KBM-7 (cell line): Measurements from ENCODE around the gene REM2.

Experiments used
- DNase-seq: peaks from one replicate; pipeline ENCODE4 v3.0.0-alpha.2; 2015
- in situ Hi-C: fragments of 300-500 bp; cut with MboI; formaldehyde crosslinking; loops from 2 replicates; pipeline ENCODE4 v1.14.3; 2020; ENCODE audit warnings: low sequenced_read_pairs, low pct_unique_long_range_greater_than_20kb, mixed read lengths

Gene REM2

DNA sequence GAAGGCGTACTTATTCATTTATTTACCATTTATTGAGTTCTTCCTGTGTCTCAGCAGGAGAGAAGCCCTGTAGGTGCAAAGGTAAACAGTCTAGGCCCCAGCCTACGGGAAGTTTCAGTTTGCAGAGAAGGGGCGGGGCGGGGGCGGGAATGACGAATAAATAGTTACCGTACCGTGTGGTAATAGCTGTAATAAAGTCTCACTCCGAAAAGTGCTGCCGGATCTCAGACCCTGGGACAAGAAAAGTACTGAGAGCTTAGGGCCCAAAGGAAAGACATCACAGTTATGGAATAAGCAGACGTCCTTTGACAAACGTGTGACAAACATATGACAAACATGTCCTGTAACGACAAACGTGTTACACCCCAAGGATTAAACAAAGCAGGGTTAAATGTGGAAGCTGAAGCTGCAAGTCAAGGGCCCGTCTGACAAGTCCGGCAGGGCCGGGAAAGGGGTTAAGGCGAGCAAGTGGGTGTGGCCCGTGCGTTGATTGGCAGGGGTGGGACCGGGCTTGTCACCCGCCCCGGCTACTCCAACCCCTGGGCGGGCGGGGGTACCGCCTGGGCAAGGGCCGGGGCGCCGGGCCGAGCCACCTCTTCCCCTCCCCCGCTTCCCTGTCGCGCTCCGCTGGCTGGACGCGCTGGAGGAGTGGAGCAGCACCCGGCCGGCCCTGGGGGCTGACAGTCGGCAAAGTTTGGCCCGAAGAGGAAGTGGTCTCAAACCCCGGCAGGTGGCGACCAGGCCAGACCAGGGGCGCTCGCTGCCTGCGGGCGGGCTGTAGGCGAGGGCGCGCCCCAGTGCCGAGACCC, 11.6 kb upstream of the REM2 start, which contains the start of gene LRP10:
TSS of gene LRP10 (plus strand) at position 517 of the 809 bp plus-strand sequence. CDS start 564 bp downstream, outside the sequence.
- DNase-seq, result peak; percentile 94
- in situ Hi-C loops, result no loop called here

DNA sequence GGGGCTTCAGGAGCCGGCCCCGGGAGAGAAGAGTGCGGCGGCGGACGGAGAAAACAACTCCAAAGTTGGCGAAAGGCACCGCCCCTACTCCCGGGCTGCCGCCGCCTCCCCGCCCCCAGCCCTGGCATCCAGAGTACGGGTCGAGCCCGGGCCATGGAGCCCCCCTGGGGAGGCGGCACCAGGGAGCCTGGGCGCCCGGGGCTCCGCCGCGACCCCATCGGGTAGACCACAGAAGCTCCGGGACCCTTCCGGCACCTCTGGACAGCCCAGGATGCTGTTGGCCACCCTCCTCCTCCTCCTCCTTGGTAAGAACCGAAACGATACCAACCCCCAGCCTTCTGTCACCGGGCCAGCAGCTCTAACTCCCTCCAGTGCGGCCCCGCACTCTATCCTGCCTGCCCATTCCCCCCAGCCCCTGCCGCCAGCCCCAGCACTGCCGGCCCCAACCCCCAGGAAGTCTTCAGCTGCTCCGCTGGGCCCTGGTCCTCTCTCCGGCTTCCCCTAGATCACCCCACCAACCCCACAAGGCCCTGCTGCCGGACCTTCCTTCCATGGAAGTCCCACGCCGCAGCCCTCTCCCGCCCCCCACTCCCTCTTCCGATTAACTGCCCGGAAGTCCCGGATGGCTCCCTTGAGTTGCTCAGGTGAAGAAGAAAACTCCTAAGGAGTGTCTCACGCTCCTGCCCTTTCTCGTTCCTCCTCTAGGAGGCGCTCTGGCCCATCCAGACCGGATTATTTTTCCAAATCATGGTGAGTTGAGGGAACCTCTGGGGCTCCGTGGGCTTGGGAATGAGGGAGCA, 10.8 kb upstream of the REM2 start:
- in situ Hi-C loops, result no loop called here
- peak; percentile 83 for DNase-seq

DNA sequence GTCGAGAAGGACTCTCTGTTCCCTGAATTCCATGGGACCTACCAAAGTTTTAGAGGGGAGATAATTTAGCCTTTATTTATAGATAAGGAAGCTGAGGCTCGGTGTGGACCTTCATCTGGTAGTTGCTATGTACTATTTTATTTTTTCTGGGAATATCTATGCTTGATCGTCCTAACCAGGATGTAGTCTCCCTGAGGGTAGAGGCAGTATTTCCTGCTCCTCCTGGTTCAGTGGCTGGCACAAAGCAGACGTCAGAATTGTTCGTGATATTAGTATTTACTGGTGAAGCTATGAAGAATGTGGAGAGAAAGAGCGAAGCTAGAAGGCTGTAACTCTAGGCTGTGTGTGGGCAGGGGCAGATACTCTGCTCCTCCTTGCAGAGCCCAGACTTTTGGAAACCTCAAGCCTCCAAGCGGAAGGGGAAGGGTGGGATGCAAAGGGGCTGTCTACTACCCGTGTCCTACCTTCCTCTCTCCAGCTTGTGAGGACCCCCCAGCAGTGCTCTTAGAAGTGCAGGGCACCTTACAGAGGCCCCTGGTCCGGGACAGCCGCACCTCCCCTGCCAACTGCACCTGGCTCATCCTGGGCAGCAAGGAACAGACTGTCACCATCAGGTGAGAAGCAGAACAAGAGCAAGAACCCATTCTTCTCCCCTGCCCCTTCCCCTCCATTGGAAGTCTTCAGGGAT, 10.0 kb upstream of the REM2 start:
- no peak for DNase-seq
- in situ Hi-C loops, result no loop called here

DNA sequence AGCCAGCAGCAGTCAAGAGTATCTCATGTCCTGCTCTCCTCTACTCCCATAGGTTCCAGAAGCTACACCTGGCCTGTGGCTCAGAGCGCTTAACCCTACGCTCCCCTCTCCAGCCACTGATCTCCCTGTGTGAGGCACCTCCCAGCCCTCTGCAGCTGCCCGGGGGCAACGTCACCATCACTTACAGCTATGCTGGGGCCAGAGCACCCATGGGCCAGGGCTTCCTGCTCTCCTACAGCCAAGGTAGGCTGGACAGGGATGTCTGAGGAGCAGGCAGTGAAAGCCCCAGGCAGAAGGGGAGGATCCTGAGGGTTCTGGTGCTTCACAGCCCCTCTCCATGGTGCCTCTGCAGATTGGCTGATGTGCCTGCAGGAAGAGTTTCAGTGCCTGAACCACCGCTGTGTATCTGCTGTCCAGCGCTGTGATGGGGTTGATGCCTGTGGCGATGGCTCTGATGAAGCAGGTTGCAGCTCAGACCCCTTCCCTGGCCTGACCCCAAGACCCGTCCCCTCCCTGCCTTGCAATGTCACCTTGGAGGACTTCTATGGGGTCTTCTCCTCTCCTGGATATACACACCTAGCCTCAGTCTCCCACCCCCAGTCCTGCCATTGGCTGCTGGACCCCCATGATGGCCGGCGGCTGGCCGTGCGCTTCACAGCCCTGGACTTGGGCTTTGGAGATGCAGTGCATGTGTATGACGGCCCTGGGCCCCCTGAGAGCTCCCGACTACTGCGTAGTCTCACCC, 7.8 kb upstream of the REM2 start:
- in situ Hi-C loops, result no loop called here
- no peak for DNase-seq

DNA sequence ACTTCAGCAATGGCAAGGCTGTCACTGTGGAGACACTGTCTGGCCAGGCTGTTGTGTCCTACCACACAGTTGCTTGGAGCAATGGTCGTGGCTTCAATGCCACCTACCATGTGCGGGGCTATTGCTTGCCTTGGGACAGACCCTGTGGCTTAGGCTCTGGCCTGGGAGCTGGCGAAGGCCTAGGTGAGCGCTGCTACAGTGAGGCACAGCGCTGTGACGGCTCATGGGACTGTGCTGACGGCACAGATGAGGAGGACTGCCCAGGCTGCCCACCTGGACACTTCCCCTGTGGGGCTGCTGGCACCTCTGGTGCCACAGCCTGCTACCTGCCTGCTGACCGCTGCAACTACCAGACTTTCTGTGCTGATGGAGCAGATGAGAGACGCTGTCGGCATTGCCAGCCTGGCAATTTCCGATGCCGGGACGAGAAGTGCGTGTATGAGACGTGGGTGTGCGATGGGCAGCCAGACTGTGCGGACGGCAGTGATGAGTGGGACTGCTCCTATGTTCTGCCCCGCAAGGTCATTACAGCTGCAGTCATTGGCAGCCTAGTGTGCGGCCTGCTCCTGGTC, 7.2 kb upstream of the REM2 start:
- in situ Hi-C loops, result no loop called here
- no peak for DNase-seq

DNA sequence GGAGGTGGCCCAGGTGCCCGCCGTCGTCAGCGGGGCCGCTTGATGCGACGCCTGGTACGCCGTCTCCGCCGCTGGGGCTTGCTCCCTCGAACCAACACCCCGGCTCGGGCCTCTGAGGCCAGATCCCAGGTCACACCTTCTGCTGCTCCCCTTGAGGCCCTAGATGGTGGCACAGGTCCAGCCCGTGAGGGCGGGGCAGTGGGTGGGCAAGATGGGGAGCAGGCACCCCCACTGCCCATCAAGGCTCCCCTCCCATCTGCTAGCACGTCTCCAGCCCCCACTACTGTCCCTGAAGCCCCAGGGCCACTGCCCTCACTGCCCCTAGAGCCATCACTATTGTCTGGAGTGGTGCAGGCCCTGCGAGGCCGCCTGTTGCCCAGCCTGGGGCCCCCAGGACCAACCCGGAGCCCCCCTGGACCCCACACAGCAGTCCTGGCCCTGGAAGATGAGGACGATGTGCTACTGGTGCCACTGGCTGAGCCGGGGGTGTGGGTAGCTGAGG, 6.0 kb upstream of the REM2 start:
- no peak for DNase-seq
- in situ Hi-C loops, result no loop called here

DNA sequence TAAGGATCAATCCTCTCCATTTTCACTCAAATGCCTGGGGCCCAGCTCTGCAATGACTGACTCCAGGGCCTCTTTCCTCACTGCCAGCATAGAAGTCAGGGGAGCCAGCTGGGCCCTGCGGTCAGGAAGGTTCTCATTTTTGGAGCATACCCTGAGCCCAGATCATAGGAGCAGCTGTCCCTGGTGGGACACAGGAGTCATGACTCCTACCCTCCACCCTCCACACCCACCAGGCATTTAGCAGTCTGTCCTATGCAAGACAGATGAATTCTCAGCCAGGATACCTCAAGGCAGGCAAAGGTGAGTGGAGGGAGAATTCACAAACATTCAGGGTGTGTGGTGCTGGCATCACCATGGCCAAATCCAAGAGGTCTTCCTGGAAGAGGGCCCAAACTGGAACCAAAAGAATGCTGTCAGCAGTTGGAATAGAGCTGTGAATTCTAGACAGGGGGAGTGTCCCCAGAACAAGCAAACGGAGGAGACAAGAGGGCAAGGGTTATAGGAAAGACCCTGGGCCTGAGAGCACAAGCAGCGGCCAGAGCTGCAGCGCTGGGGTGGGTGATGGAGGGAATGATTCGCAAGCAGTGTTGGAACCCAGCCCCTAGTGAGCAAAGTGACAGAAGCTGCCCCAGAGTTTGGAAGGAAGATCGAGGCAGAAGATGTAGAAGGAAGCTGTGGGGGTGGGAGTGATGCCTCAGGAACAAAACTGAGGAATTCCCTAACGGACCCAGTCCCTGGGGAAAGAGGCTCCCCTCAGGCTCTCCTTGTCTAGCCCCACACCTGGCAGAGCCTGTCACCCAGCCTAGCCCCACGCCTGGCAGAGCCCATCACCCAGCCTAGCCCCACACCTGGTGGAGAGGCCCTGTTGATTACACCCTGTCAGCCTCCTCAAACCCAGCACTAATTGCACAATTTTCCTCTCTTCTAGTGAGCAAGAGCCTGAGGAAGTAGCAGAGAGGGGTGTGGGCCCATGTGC, 4.5 kb upstream of the REM2 start:
- DNase-seq, result no peak
- in situ Hi-C loops, result no loop called here

DNA sequence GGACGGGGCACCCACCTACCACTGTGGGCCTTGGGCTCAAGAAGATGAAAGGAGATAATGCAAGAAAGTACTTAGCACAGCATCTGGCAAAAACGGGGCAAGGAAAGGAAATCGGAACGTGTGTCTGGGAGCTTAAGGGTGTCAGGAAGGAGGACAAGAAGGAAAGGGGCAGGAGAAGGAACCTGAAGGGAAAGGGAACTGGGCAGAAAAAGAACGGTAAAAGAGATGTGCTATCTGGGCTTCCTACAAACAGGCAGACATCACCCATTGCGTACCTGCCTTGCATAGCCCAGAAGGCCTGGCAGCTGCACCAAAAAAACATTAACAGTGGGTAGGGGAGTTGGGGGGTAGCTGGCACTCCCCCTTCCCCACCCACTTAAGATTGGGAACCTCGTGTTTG, 958 bp upstream of the REM2 start:
- in situ Hi-C loops, result no loop called here
- no peak for DNase-seq

DNA sequence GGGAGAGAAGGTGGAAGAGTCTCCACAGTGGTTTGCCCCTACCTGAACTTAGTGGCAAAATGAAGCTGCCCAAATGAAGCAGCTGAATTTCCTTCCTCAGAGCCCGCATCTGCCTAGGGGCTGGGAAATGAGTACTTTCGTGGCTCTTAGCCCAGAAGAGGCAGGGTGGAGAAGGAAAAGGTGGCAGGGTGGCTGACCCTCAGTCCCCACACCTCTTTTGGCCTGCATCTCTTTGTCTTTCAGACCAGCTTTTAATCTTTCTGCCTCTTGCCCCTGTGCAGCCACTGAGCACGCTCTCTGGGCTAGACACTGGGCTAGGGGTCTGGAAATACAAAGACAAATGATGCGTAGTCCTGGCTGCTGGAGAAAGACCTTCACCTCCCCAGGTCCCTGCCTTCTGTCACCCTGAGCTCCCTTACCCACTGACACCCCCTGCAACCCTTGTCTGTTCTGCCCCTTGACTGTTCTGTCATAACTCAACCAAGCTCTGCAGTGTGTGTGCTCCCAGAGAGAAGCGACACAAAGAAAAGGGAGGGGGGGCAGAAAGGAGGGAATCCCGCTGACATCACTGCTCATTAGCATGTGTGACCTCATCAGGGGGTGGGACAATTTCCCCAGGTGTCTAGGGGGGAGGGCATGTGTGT, 371 bp upstream of the REM2 start:
- no peak for DNase-seq
- in situ Hi-C loops, result no loop called here

DNA sequence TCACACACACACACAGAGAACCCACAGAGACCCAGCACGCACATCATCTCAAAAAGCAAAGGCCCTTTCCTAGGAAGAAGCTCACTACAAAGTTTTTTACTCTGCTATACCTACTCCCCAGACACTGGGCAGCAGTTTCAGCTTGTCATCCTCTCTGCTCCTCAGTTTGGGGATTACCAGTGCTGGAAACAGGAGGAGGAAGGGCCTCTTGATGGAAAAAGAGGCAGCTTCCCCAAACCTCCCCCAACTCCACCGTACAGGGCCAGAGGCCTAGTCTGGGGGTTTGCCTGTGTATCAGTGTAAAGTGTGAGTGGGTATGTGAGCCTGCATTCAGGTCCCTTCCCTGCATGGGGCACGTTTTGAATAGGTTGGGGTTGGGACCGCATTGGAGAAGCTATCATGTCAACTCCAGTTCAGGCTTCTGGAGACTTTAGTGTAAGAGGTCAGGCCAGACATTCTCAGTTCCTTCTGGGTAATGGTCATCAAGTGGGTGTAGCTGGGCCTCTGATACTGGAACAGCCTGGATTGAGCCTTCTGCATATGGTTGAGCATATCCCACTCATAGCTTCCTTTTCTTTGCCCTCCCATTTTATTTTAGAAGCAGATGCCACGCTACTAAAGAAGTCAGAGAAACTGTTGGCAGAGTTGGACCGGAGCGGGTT, 1.2 kb downstream of the REM2 start:
- in situ Hi-C loops, result no loop called here
- peak; percentile 25 for DNase-seq

DNA sequence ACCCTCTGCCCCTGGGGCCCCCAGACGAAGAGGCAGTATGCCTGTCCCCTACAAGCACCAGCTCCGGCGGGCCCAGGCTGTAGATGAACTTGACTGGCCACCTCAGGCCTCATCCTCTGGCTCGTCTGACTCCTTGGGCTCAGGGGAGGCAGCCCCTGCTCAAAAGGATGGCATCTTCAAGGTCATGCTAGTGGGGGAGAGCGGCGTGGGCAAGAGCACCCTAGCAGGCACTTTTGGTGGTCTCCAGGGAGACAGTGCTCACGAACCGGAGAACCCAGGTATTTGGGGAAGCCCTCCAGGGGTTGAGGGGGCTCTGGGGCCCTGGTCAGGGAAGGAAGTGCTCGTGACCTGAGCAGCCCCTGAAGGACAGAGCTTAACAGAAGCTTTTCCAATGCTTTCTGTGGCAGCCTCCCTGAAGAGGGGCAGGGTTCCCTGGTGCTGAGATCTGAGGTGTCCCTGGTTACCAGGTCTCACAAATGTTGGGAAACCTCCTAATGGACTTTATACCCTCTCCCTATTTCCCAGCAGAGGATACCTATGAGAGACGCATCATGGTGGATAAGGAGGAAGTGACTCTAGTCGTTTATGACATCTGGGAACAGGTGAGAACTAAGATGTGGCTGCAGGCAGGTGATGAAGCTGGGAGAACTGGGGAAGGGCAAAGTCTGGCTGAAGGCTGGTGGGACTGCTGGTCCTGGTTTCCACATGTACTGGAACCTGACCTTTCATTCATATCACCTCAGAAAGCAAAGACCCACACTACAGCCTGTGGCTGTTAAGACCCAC, 1.9 kb downstream of the REM2 start:
- in situ Hi-C loops, result no loop called here
- no peak for DNase-seq

DNA sequence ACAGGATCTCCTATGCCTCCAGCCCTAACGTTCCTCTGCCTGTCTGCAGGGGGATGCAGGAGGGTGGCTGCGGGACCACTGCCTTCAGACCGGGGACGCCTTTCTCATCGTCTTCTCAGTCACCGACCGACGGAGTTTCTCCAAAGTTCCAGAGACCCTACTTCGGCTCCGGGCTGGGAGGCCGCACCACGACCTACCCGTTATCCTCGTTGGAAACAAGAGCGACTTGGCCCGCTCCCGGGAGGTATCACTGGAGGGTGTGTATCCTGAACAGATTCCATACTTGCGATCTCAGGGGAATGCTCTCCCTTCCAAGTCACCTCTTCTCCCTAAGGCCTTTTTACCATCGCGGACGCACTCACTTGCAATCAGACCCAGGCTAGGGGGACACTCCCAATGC, 3.0 kb downstream of the REM2 start:
- in situ Hi-C loops, result no loop called here
- no peak for DNase-seq

DNA sequence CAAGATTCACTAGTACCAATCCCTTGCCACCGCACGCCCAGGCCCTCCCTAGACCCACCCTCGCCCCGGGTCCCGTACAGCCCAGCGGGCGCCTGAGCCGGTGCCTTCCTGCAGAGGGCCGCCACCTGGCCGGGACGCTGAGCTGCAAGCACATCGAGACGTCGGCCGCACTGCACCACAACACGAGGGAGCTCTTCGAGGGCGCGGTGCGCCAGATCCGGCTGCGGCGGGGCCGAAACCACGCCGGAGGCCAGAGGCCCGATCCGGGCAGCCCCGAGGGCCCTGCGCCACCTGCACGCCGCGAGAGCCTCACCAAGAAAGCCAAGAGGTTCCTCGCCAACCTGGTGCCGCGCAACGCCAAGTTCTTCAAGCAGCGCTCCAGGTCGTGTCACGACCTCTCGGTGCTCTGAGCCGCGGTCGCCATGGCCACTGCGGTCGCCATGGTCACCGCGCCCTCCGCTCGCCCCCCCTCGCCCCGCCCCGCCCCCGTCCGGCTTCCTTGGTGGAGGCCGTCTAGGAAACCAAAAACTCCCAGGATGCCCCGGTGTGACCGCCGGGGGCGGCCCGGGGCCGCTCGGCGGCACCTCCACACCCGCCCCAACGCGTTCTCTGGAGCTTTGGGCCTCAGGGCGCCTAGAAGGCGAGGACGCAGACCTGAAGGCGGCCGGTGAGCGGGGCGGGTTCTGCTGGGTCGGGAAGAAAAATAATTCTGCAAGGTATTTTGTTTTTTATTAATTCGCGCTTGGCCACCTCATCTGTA, 3.7 kb downstream of the REM2 start:
- DNase-seq, result no peak
- in situ Hi-C loops, result no loop called here

DNA sequence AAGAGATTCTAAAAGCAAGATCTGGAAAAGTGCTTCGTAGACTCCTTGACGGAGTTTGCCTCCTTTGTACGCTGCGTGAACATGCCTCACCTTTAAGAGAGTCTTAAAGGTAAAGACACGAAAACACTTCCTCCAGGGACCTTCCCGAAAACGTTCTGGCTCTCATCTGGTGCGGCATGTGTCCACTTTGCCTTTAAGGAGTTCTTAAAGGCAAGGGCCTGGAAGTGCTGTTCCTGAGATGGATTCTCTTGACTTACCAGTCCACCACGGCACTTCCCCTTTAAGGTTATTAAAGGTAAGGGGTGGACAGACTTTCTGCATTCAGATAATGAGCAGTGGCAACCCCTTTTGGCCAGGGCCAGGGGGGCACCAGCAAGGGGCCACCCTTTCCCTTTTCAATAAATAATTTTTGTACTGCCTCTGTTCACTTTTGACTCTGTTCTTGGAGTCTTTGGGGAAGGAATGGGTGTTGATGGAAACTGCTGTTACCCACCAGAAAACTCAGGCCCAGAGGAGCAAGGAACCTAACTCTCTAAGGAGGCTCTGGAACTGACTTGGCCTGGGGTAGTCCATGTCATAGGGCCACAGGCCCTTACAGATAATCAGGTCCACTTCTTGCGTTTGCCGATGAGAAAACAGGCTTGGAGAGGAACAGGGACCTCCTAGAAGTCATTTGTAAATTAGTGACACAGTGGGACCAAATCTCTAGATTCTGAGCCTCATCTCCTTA, 4.4 kb downstream of the REM2 start:
- DNase-seq, result peak; percentile 16
- in situ Hi-C loops, result no loop called here

DNA sequence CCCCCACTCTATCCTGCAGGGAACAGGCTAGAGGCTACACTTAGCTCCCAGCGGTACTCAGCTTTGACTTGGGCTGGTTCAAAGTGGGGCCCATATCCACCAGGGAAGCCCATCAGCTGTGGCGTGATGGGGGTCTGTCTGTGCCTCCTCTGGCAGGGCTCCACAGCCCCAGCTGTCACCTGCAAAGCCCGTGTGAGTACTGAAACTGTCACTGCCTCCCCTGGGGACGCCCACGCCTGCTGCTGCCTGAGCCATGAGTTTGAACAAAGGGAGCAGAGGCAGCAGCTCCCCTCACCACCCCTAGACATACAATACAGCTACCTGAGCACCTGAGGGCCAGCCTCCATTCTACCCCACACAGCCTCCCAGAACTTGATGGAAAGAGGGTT, 5.0 kb downstream of the REM2 start:
- DNase-seq, result no peak
- in situ Hi-C loops, result no loop called here
